DOHH2 (cell line): Measurements from ENCODE around the gene SRGN.

ENCODE experiments used
- H3F3A ChIP-seq: fragments of 200-600 bp; sonication (generic), shearing (Covaris generic); 2 replicates; pipeline ENCODE4 v1.6.0; 2016; ENCODE audit warnings: antibody characterized with exemption, mild to moderate bottlenecking; ENCODE audit not compliant: control insufficient read depth, insufficient read depth
- H3K27ac ChIP-seq: fragments of 200-600 bp; sonication (generic); 2 replicates; pipeline ENCODE4 v1.5.1; 2014; ENCODE audit warnings: low read depth, mild to moderate bottlenecking, low read length, moderate library complexity
- H3K27me3 ChIP-seq: fragments of 200-600 bp; sonication (generic); 2 replicates; pipeline ENCODE4 v1.6.1; 2014; ENCODE audit warnings: mild to moderate bottlenecking, low read length, mixed read lengths; ENCODE audit not compliant: control insufficient read depth
- H3K36me3 ChIP-seq: fragments of 200-600 bp; sonication (generic); 2 replicates; pipeline ENCODE4 v1.6.1; 2014; ENCODE audit warnings: mild to moderate bottlenecking, low read length, moderate library complexity, mixed read lengths; ENCODE audit not compliant: control insufficient read depth
- H3K4me1 ChIP-seq: fragments of 200-600 bp; sonication (generic); 2 replicates; pipeline ENCODE4 v1.6.1; 2014; ENCODE audit warnings: mild to moderate bottlenecking, low read length, mixed read lengths; ENCODE audit not compliant: control insufficient read depth
- H3K4me2 ChIP-seq: fragments of 200-600 bp; sonication (generic); 2 replicates; pipeline ENCODE4 v1.6.0; 2014; ENCODE audit warnings: mild to moderate bottlenecking, low read length, moderate library complexity
- H3K4me3 ChIP-seq: fragments of 200-600 bp; sonication (generic); 2 replicates; pipeline ENCODE4 v1.5.1; 2014; ENCODE audit warnings: mild to moderate bottlenecking, low read length, mixed read lengths
- H3K79me2 ChIP-seq: fragments of 200-600 bp; sonication (generic); 2 replicates; pipeline ENCODE4 v1.6.1; 2014; ENCODE audit warnings: mild to moderate bottlenecking, low read length, mixed read lengths; ENCODE audit not compliant: control insufficient read depth
- H3K9me2 ChIP-seq: fragments of 200-600 bp; sonication (generic); replicated peaks from 2 replicates; pipeline ENCODE4 v1.6.1; 2014; ENCODE audit warnings: mild to moderate bottlenecking, low read length, mixed read lengths; ENCODE audit not compliant: control insufficient read depth
- H3K9me3 ChIP-seq: fragments of 200-600 bp; sonication (generic); 2 replicates; pipeline ENCODE4 v1.6.1; 2014; ENCODE audit warnings: antibody characterized with exemption, low read length, mixed read lengths; ENCODE audit not compliant: control insufficient read depth, insufficient read depth
- H4K20me1 ChIP-seq: fragments of 200-600 bp; sonication (generic); 2 replicates; pipeline ENCODE4 v1.6.0; 2014; ENCODE audit warnings: low read depth, mild to moderate bottlenecking, antibody characterized with exemption, low read length, moderate library complexity; ENCODE audit not compliant: control insufficient read depth, insufficient read depth
- EZH2phosphoT487 ChIP-seq: fragments of 200-600 bp; sonication (generic); IDR thresholded peaks from 2 replicates; pipeline ENCODE4 v1.6.1; 2017; ENCODE audit warnings: borderline replicate concordance, mild to moderate bottlenecking, antibody characterized with exemption, low read length, moderate library complexity, mixed read lengths
- TF ChIP-seq, protein P1 (sequence below): fragments of 200-600 bp; sonication (generic); IDR thresholded peaks from one replicate; pipeline ENCODE4 v1.5.1; 2014; ENCODE audit warnings: antibody characterized with exemption, mild to moderate bottlenecking, low read depth, low read length; ENCODE audit not compliant: poor library complexity, severe bottlenecking

Gene SRGN

GRCh38 chr10:69145329-69145728 lies 57.4 kb downstream of the SRGN start:
- H4K20me1 ChIP-seq: peaks cover 3% of the 10 kb centered on the region; the same call in 1 of the 2 replicates
- no peaks in the 10 kb centered on the region; the same call in 1 of the 2 replicates for H3K4me1 ChIP-seq
- H3F3A ChIP-seq: no peaks in the 10 kb centered on the region
- H3K9me3 ChIP-seq: no peaks in the 10 kb centered on the region
- H3K79me2 ChIP-seq: peaks cover 50% of the 10 kb centered on the region
- H3K27me3 ChIP-seq: no peaks in the 10 kb centered on the region
- no peak overlapping the region for H3K4me2 ChIP-seq
- no peaks in the 10 kb centered on the region for H3K9me2 ChIP-seq
- TF ChIP-seq, protein P1, sequence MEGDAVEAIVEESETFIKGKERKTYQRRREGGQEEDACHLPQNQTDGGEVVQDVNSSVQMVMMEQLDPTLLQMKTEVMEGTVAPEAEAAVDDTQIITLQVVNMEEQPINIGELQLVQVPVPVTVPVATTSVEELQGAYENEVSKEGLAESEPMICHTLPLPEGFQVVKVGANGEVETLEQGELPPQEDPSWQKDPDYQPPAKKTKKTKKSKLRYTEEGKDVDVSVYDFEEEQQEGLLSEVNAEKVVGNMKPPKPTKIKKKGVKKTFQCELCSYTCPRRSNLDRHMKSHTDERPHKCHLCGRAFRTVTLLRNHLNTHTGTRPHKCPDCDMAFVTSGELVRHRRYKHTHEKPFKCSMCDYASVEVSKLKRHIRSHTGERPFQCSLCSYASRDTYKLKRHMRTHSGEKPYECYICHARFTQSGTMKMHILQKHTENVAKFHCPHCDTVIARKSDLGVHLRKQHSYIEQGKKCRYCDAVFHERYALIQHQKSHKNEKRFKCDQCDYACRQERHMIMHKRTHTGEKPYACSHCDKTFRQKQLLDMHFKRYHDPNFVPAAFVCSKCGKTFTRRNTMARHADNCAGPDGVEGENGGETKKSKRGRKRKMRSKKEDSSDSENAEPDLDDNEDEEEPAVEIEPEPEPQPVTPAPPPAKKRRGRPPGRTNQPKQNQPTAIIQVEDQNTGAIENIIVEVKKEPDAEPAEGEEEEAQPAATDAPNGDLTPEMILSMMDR: no peak
- TF ChIP-seq EZH2phosphoT487: no peak
- H3K27ac ChIP-seq: no peak overlapping the region
- no peak overlapping the region for H3K4me3 ChIP-seq
- no peaks in the 10 kb centered on the region for H3K36me3 ChIP-seq

- H3K4me3 ChIP-seq: no peak overlapping the region
- no peaks in the 10 kb centered on the region for H3K36me3 ChIP-seq
- H3K4me2 ChIP-seq: no peak overlapping the region
- peaks cover 46% of the 10 kb centered on the region for H3K79me2 ChIP-seq
- no peaks in the 10 kb centered on the region for H3K9me3 ChIP-seq
- H3F3A ChIP-seq: no peaks in the 10 kb centered on the region
- H3K4me1 ChIP-seq: no peaks in the 10 kb centered on the region; the same call in 1 of the 2 replicates
- peaks cover 3% of the 10 kb centered on the region; the same call in 1 of the 2 replicates for H4K20me1 ChIP-seq
- no peaks in the 10 kb centered on the region for H3K9me2 ChIP-seq
- no peak overlapping the region for H3K27ac ChIP-seq
- TF ChIP-seq, protein P1: no peak
- no peak for TF ChIP-seq EZH2phosphoT487
- no peaks in the 10 kb centered on the region for H3K27me3 ChIP-seq
Measured at GRCh38 chr10:69145864-69146263, 58.0 kb downstream of the SRGN start.

GRCh38 chr10:69146759-69147158 lies 58.9 kb downstream of the SRGN start:
- no peaks in the 10 kb centered on the region for H3K36me3 ChIP-seq
- no peaks in the 10 kb centered on the region for H3K9me2 ChIP-seq
- peaks cover 41% of the 10 kb centered on the region for H3K79me2 ChIP-seq
- H4K20me1 ChIP-seq: peaks cover 3% of the 10 kb centered on the region; the same call in 1 of the 2 replicates
- H3F3A ChIP-seq: no peaks in the 10 kb centered on the region
- H3K27me3 ChIP-seq: no peaks in the 10 kb centered on the region
- H3K4me1 ChIP-seq: no peaks in the 10 kb centered on the region; the same call in 1 of the 2 replicates
- H3K9me3 ChIP-seq: no peaks in the 10 kb centered on the region
- H3K4me2 ChIP-seq: no peak overlapping the region
- no peak overlapping the region for H3K27ac ChIP-seq
- TF ChIP-seq EZH2phosphoT487: no peak
- TF ChIP-seq, protein P1: no peak
- H3K4me3 ChIP-seq: no peak overlapping the region
